Fibroblast of lung (primary cell): ENCODE results near the gene C19orf33. TPM values are rescaled to one million over a fixed set of nuclear protein-coding genes. Genes with fewer than 3 reads are reported as not detected.

Experiments used
- DNase-seq, 2 donors: peaks; one replicate each; pipeline versions ENCODE4 v3.0.0 to v3.0.0-alpha.2; 2010; ENCODE audit warnings: low read depth in 2 of 2
- H2AFZ ChIP-seq: 2 replicates; pipeline ENCODE4 v1.5.1; 2012; ENCODE audit warnings: low read length, control low read depth, inconsistent platforms
- H3K27ac ChIP-seq: 2 replicates; pipeline ENCODE4 v1.5.1; 2011; ENCODE audit warnings: low read length, control low read depth; ENCODE audit not compliant: insufficient read depth
- H3K27me3 ChIP-seq: 2 replicates; pipeline ENCODE4 v1.5.1; 2011; ENCODE audit warnings: mild to moderate bottlenecking, low read length; ENCODE audit not compliant: control insufficient read depth, insufficient read depth
- H3K36me3 ChIP-seq: 2 replicates; pipeline ENCODE4 v1.5.1; 2011; ENCODE audit warnings: low read length; ENCODE audit not compliant: control insufficient read depth, insufficient read depth
- H3K4me1 ChIP-seq: 2 replicates; pipeline ENCODE4 v1.5.1; 2011; ENCODE audit warnings: low read length; ENCODE audit not compliant: control insufficient read depth, insufficient read depth; ENCODE audit errors: extremely low read depth
- H3K4me2 ChIP-seq: 2 replicates; pipeline ENCODE4 v1.5.1; 2011; ENCODE audit warnings: low read length, control low read depth; ENCODE audit not compliant: insufficient read depth; ENCODE audit errors: extremely low read depth
- H3K4me3 ChIP-seq, 4 experiments: fragments of 200-600 bp in 1 of 4; sonication (generic) in 1 of 4; replicated peaks in 1 of 4; 2 replicates each; pipeline ENCODE4 v1.5.1; 2011 to 2016; ENCODE audit warnings: low read length in 4 of 4, low read depth in 3 of 4, mild to moderate bottlenecking in 3 of 4, control low read depth in 2 of 4, inconsistent platforms in 1 of 4, mixed read lengths in 1 of 4; ENCODE audit not compliant: insufficient read depth in 1 of 4; ENCODE audit errors: control extremely low read depth in 1 of 4
- H3K79me2 ChIP-seq: 2 replicates; pipeline ENCODE4 v1.5.1; 2012; ENCODE audit warnings: mild to moderate bottlenecking, low read length, inconsistent platforms; ENCODE audit not compliant: control insufficient read depth, insufficient read depth
- H3K9ac ChIP-seq: 2 replicates; pipeline ENCODE4 v1.5.1; 2011; ENCODE audit warnings: mild to moderate bottlenecking, low read length, control low read depth; ENCODE audit not compliant: insufficient read depth
- H3K9me3 ChIP-seq: 2 replicates; pipeline ENCODE4 v1.5.1; 2012; ENCODE audit warnings: low read depth, low read length; ENCODE audit not compliant: control insufficient read depth, insufficient read depth
- H4K20me1 ChIP-seq: 2 replicates; pipeline ENCODE4 v1.5.1; 2011; ENCODE audit warnings: low read length; ENCODE audit not compliant: control insufficient read depth, insufficient read depth; ENCODE audit errors: extremely low read depth
- CTCF ChIP-seq, 2 donors: IDR thresholded peaks in 1 of 2; conservative IDR thresholded peaks in 1 of 2; 1 replicate in 1 of 2; 2 replicates in 1 of 2; pipeline ENCODE4 v1.5.1; 2011 to 2012; ENCODE audit warnings: low read length in 2 of 2, control low read depth in 1 of 2, inconsistent platforms in 1 of 2, low read depth in 1 of 2, mild to moderate bottlenecking in 1 of 2
- EZH2 ChIP-seq: IDR thresholded peaks from 2 replicates; pipeline ENCODE4 v1.5.1; 2012; ENCODE audit warnings: low read length, control low read depth, mild to moderate bottlenecking; ENCODE audit errors: missing control alignments
- polyA plus RNA-seq, 2 donors: library from polyadenylated mRNA; depleted of rRNA in 1 of 2; stranded (reverse) in 1 of 2; unstranded in 1 of 2; fragments of >200 nt; gene quantifications; 2 replicates each; pipeline ENCODE4 v1.2.1, GENCODE V29; 2011 to 2012; ENCODE audit warnings: missing spikeins in 1 of 2
- total RNA-seq: library from RNA; depleted of rRNA; stranded (reverse); fragments of >200 nt; gene quantifications from 2 replicates; pipeline ENCODE4 v1.2.1, GENCODE V29; 2014

Gene C19orf33
- total and polyA plus RNA-seq, 2 donors (not counting 1 experiment from before 2014, with no cell fraction given) = not detected

- Histone ChIP-seq H3K4me1 (peaks cover 16% of the 10 kb centered on the region), H2AFZ (peak overlapping the region; percentile 33), H3K27ac (peak overlapping the region; percentile 1), H3K9me3 (no peaks in the 10 kb centered on the region), H3K79me2 (no peaks in the 10 kb centered on the region), H4K20me1 (no peaks in the 10 kb centered on the region), H3K4me3 (no peak overlapping the region), H3K9ac (no peak overlapping the region), H3K4me2 (no peak overlapping the region), H3K36me3 (no peaks in the 10 kb centered on the region), H3K27me3 (no peaks in the 10 kb centered on the region)
- TF ChIP-seq EZH2 = no peak
- no peak for TF ChIP-seq CTCF (conservative IDR thresholded peaks at IDR 0.05 in 1 of 2, IDR thresholded peaks at IDR 0.05 in 1 of 2; ENCODE audit: low read depth in 1 of 2, low read length in 2 of 2)
- no peak for DNase-seq
Measured at GRCh38 chr19:38280030-38280921, 23.8 kb upstream of the C19orf33 start.

DNA sequence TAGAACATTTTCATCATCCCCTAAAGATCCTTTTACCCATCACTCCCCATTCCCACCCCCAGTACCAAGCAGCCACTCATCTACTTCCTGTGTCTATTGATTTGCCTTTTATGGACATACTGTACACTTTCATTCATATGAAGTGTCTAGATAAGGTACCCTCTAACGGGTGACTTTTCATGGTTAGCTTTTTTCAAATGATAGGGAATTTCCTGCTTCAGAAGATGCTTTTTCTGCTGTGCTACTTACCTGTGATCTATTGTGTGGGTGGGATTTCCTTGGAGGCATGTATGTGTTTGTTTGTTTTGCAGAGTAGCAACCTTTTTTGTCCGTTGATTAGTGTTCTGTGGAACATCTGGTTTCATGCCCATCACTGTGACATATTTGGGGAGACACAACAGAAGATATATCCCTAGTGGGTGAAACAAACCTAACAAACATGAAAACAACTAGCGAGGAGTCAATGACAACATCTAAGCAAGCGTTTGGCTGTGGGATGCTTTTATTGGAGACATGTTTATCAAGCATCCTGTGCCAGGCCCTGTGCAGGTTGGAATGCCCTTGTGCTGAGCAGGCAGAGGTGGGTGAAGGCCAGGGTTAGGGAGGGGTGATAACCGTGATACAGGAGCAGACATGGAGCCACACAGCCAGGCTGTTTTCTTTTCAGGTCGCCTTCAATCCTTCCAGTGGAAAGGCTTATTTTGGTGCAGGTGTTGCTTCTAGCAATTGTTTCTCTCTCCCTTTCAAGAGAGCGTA, 22.1 kb upstream of the C19orf33 start:
- Histone ChIP-seq H3K27ac (no peak overlapping the region), H3K4me2 (no peak overlapping the region), H3K9ac (no peak overlapping the region), H4K20me1 (no peaks in the 10 kb centered on the region), H3K36me3 (no peaks in the 10 kb centered on the region), H3K9me3 (no peaks in the 10 kb centered on the region), H2AFZ (no peak overlapping the region), H3K4me3 (no peak overlapping the region), H3K4me1 (peaks cover 16% of the 10 kb centered on the region), H3K79me2 (no peaks in the 10 kb centered on the region), H3K27me3 (no peaks in the 10 kb centered on the region)
- no peak for DNase-seq
- no peak for TF ChIP-seq CTCF (conservative IDR thresholded peaks at IDR 0.05 in 1 of 2, IDR thresholded peaks at IDR 0.05 in 1 of 2; ENCODE audit: low read depth in 1 of 2, low read length in 2 of 2)
- TF ChIP-seq EZH2 = no peak

DNA sequence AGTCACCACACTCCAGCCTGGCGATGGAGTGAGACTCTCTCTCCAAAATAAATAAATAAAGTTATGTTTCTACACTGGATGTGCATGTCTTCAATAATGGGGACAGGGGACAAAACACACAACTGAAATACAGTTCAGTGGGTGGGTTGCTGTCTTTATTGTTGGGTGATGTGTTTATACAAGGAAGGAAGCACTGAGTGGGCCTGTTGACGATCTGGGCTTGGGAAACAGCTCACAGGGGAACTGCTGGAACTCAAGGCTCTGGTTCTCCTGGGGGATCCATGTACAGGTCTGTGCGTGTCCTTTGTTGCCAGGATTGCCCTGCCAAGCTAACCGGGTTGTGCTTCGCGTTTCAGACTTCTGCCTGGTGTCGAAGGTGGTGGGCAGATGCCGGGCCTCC, 20.8 kb upstream of the C19orf33 start:
- H3K4me3 ChIP-seq = no peak overlapping the region

More for the DNA sequence above, 20.8 kb upstream of the C19orf33 start:
- Histone ChIP-seq H3K79me2 (no peaks in the 10 kb centered on the region), H3K27me3 (no peaks in the 10 kb centered on the region), H4K20me1 (no peaks in the 10 kb centered on the region), H3K9ac (no peak overlapping the region), H3K36me3 (no peaks in the 10 kb centered on the region), H3K4me2 (no peak overlapping the region), H3K4me1 (peaks cover 6% of the 10 kb centered on the region), H3K9me3 (no peaks in the 10 kb centered on the region), H2AFZ (no peak overlapping the region), H3K27ac (no peak overlapping the region)
- TF ChIP-seq CTCF (conservative IDR thresholded peaks at IDR 0.05 in 1 of 2, IDR thresholded peaks at IDR 0.05 in 1 of 2; ENCODE audit: low read depth in 1 of 2, low read length in 2 of 2) = no peak
- no peak for TF ChIP-seq EZH2
- DNase-seq = no peak
